Bone marrow (tissue), 2 donors: ENCODE results near the gene PIERCE2.
"Not testable (repeated sequence)": the region's sequence is repeated elsewhere in the genome, so short reads cannot be mapped to it uniquely, and the experiment has no call there.

Experiments
- DNase-seq, 2 donors: peaks; one replicate each; lab custom pipeline; 2025; lab: John Stamatoyannopoulos, UW

PIERCE2 gene

DNA sequence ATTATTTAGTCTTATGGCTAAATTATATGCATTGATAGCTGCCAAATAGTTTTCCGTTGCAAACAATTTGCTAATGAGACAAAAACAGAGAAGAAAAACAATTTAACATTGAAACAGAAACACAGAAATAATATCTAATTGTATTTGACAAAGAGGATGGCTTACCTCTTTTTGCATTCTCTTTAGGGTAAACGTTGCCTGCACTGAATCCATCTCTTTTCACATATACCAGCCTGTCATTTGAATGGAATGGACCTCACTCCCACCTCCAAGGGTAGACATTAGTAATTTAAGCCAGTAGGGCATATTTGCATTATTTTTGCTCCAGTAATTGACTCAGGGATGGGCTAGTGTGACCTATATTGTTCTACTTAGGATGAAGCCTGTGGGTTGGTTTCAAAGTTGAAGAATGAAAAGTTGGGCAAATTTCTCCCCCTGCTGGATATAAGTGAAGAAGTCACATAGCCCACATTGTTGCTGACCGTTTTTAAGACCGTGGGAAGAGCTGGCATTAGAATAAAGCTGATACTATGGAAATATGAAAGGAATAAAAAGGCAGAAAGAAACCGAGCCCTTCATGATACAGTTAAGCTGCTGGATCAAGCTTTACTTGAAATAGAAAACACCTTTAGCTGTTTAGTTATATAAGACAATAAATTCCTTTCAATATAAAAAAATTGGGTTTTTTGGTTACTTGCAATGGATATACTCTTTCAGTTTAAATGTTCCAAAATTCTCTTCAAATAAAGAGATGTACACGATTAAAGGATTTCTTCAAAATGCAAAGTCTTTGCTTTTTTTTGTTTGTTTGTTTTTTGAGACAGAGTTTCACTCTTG is 26.9 kb downstream of the PIERCE2 start:
- DNase-seq, result peak in 1 of 2 donors; percentile 51

DNA sequence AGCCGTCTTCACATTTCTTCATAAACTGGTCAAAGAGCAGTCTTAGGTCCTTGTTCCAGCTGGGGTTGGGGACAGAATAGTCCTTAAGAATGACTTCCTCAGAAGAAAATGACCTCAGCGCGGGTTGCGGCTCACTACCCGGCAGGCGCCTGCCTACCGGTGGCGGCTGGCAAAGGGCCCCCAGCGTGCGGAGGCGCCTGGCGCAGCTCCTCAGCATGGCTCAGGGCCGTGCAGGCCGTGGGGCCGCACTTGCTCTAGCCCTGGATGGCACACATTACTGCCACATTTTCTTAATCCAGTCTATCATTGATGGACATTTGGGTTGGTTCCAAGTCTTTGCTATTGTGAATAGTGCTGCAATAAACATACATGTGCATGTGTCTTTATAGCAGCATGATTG is 34.8 kb downstream of the PIERCE2 start:
- not testable (repeated sequence) for DNase-seq

DNA sequence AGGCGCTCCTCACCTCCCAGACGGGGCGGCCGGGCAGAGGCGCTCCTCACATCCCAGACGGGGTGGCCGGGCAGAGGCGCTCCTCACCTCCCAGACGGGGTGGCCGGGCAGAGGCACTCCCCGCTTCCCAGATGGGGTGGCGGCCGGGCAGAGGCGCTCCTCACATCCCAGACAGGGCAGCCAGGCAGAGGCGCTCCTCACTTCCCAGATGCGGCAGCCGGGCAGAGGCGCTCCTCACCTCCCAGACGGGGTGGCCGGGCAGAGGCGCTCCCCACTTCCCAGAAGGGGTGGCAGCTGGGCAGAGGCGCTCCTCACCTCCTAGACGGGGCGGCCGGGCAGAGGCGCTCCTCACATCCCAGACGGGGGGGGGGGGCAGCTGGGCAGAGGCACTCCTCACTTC is 37.6 kb downstream of the PIERCE2 start:
- DNase-seq, result not testable (repeated sequence)

DNA sequence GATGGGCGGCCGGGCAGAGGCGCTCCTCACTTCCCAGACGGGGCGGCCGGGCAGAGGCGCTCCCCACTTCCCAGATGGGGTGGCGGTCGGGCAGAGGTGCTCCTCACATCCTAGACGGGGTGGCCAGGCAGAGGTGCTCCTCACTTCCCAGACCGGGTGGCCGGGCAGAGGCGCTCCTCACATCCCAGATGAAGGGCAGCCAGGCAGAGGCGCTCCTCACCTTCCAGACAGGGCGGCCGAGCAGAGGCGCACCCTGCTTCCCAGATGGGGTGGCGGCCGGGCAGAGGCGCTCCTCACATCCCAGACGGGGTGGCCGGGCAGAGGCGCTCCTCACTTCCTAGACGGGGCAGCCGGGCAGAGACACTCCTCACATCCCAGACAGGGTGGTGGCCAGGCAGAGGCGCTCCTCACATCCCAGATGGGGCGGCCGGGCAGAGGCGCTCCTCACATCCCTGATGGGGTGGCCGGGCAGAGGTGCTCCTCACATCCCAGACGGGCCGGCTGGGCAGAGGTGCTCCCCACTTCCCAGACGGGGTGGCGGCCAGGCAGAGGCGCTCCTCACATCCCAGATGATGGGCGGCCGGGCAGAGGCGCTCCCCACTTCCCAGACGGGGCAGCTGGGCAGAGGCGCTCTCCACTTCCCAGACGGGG is 38.2 kb downstream of the PIERCE2 start:
- not testable (repeated sequence) for DNase-seq

DNA sequence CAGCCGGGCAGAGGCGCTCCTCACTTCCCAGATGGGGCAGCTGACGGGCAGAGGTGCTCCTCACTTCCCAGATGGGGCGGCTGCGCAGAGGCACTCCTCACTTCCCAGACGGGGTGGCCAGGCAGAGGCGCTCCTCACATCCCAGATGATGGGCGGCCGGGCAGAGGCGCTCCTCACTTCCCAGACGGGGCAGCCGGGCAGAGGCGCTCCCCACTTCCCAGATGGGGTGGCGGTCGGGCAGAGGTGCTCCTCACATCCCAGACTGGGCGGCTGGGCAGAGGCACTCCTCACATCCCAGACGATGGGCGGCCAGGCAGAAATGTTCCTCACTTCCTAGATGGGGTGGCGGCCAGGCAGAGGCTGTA is 38.7 kb downstream of the PIERCE2 start:
- DNase-seq, result not testable (repeated sequence)

DNA sequence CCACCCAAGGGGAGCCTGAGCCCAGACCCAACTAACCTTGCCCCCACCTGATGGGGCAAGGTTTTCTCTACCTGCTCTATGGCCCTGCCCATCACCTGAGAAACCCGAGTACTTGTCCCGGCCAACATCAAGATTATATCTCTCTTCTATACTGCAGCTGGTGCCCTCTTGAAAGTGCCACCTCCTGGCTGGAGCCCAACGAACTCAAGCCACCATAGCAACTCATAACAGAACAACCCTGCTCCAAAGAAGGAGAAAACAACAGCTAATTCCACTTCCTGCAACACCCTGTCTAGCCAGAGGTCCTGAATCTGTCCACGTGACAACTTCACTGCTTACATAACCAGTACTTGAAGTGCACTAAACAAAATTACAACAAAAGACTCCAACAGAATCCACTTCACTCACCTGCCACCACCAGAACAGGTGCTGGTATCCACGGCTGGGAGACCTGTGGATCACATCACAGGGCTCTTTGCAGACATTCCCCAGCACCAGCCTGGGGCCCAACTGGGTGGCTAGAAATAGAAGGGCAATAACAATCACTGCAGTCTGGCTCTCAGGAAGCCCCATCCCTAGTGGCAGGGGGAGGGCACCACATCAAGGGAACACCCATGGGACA is 49.2 kb downstream of the PIERCE2 start:
- no peak for DNase-seq

DNA sequence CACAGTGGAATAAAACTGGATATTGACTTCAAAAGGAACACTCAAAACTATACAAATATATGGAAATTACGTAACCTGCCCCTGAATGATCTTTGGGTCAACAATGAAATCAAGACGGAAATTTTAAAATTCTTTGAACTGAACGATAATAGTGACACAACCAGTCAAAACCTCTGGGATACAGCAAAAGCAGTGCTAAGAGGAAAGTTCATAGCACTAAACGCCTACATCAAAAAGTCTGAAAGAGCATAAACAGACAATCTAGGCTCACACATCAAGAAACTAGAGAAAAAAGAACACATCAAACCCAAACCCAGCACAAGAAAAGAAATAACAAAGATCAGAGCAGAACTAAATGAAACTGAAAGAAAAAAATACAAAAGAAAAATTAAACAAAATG is 53.2 kb downstream of the PIERCE2 start:
- DNase-seq, result no peak

DNA sequence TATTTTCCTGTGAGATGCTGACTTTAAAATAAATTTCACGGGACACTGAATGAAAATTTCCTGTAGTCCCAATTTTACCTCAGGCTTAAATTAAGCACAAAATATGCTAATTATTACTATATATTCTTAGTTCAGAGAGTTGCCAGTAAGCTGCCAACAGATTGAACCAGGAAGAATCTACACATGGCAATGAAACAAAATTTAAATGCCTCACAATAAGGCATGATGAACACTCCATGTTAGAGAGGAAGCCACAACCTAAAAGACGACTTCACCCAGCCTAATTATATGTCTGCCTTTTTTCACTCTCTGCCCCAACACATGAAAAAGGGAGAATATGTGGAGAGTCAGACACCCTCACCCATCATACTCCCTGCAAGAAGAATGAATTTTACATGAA is 60.0 kb downstream of the PIERCE2 start:
- DNase-seq, result no peak
